ENCODE results near the gene ALKBH8. TPM values are rescaled to one million over a fixed set of nuclear protein-coding genes. Genes with fewer than 3 reads are reported as not detected.

Gene ALKBH8
- total and polyA plus RNA-seq, 4 donors: 2.5 to 4.7 (median 3.0) TPM

GRCh38 chr11:107593951-107594350 is 28.4 kb upstream of the ALKBH8 start:
- no peak for DNase-seq (ENCODE audit: low spot score)
- no peaks in the 10 kb centered on the region for H3K36me3 ChIP-seq (ENCODE audit: control insufficient read depth in 4 of 4, insufficient read depth in 3 of 4, low read depth in 1 of 4, low read length in 3 of 4)
- H3K27ac ChIP-seq (ENCODE audit: low read depth in 1 of 2, low read length in 2 of 2): no peak overlapping the region
- no peak overlapping the region for H3K4me3 ChIP-seq (ENCODE audit: low read depth in 1 of 3, low read length in 3 of 3)
- peaks cover 10 to 23% (median 17%) of the 10 kb centered on the region in 4 donors for H3K4me1 ChIP-seq (ENCODE audit: control insufficient read depth in 4 of 4, insufficient read depth in 4 of 4, low read length in 3 of 4)
- peaks cover 0 to 4% (median 0%) of the 10 kb centered on the region in 4 donors for H3K27me3 ChIP-seq (ENCODE audit: control insufficient read depth in 4 of 4, insufficient read depth in 4 of 4, low read length in 3 of 4)
- no peak overlapping the region for H3K9ac ChIP-seq (ENCODE audit: low read depth in 1 of 2, low read length in 2 of 2)
- TF ChIP-seq HNF4A (conservative IDR thresholded peaks at IDR 0.05) (no peak), SP1 (IDR thresholded peaks at IDR 0.05) (no peak), REST (IDR thresholded peaks at IDR 0.05) (no peak), RAD21 (IDR thresholded peaks at IDR 0.05) (no peak), FOXA2 (IDR thresholded peaks at IDR 0.05) (no peak), FOXA1 (IDR thresholded peaks at IDR 0.05) (no peak), CTCF (IDR thresholded peaks at IDR 0.05; ENCODE audit: low read depth, low read length, missing input control) (no peak), ATF3 (IDR thresholded peaks at IDR 0.05) (no peak)
- H3K9me3 ChIP-seq (ENCODE audit: control insufficient read depth in 4 of 4, low read length in 3 of 4): no peaks in the 10 kb centered on the region
- WGBS: 46% methylated on average over 4 of the region's 4 CpGs

GRCh38 chr11:107592813-107593212 is 27.3 kb upstream of the ALKBH8 start:
- peaks cover 0 to 4% (median 0%) of the 10 kb centered on the region in 4 donors for H3K27me3 ChIP-seq (ENCODE audit: control insufficient read depth in 4 of 4, insufficient read depth in 4 of 4, low read length in 3 of 4)
- TF ChIP-seq FOXA2 (IDR thresholded peaks at IDR 0.05): no peak
- TF ChIP-seq EGR1 (IDR thresholded peaks at IDR 0.05; ENCODE audit: low read depth in 2 of 2): no peak
- TF ChIP-seq GABPA (IDR thresholded peaks at IDR 0.05 in 1 of 2, conservative IDR thresholded peaks at IDR 0.05 in 1 of 2): no peak
- no peak for TF ChIP-seq REST (IDR thresholded peaks at IDR 0.05)
- H3K4me3 ChIP-seq (ENCODE audit: low read depth in 1 of 3, low read length in 3 of 3): no peak overlapping the region

More at GRCh38 chr11:107592813-107593212, 27.3 kb upstream of the ALKBH8 start:
- Histone ChIP-seq H3K4me1 (ENCODE audit: control insufficient read depth in 4 of 4, insufficient read depth in 4 of 4, low read length in 3 of 4) (peaks cover 10 to 23% (median 17%) of the 10 kb centered on the region in 4 donors), H3K9me3 (ENCODE audit: control insufficient read depth in 4 of 4, low read length in 3 of 4) (no peaks in the 10 kb centered on the region), H3K36me3 (ENCODE audit: control insufficient read depth in 4 of 4, insufficient read depth in 3 of 4, low read depth in 1 of 4, low read length in 3 of 4) (no peaks in the 10 kb centered on the region), H3K27ac (ENCODE audit: low read depth in 1 of 2, low read length in 2 of 2) (no peak overlapping the region), H3K9ac (ENCODE audit: low read depth in 1 of 2, low read length in 2 of 2) (no peak overlapping the region)
- DNase-seq (ENCODE audit: low spot score): no peak
- WGBS: 25% methylated on average over 5 of the region's 5 CpGs
